Tibial nerve (tissue), 3 donors: ENCODE results near the gene PCSK7.

ENCODE experiments used
- POLR2A ChIP-seq, 2 donors: fragments of 450-650 bp; IDR thresholded peaks; one replicate each; pipeline ENCODE4 v1.6.1; 2017; ENCODE audit warnings: antibody characterized with exemption in 2 of 2, mild to moderate bottlenecking in 2 of 2, moderate library complexity in 2 of 2
- TF ChIP-seq, protein P1 (sequence below), 5 experiments: fragments of 200-600 bp in 3 of 5; fragments of 450-650 bp in 2 of 5; sonication (generic) in 3 of 5; IDR thresholded peaks; one replicate each; pipeline ENCODE4 v1.5.1; 2016 to 2019; ENCODE audit warnings: antibody characterized with exemption in 5 of 5, mild to moderate bottlenecking in 3 of 5, moderate library complexity in 2 of 5

DNA sequence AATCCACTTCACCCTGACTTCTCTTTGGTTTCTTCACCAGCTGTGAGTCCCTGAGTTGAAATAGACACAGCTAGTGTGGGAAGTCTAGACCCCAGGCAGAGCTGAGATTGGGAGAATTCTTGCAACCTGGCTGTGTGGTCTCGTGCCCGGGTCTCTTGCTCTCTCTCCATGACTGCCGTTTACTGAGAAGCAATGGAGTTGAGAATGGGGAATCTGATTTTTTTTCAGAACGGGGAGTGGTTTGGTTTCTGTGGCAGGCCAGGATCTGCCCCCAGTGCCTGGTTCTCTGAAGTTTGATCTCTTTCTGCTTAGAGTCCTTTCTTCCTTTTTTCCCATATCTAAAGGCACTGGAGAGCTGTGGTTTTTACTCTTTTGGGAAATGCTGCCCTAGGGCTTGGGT, 51.9 kb downstream of the PCSK7 start:
- TF ChIP-seq, protein P1, sequence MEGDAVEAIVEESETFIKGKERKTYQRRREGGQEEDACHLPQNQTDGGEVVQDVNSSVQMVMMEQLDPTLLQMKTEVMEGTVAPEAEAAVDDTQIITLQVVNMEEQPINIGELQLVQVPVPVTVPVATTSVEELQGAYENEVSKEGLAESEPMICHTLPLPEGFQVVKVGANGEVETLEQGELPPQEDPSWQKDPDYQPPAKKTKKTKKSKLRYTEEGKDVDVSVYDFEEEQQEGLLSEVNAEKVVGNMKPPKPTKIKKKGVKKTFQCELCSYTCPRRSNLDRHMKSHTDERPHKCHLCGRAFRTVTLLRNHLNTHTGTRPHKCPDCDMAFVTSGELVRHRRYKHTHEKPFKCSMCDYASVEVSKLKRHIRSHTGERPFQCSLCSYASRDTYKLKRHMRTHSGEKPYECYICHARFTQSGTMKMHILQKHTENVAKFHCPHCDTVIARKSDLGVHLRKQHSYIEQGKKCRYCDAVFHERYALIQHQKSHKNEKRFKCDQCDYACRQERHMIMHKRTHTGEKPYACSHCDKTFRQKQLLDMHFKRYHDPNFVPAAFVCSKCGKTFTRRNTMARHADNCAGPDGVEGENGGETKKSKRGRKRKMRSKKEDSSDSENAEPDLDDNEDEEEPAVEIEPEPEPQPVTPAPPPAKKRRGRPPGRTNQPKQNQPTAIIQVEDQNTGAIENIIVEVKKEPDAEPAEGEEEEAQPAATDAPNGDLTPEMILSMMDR (IDR thresholded peaks at IDR 0.05): no peak
- TF ChIP-seq POLR2A (IDR thresholded peaks at IDR 0.05): no peak
